ENCODE data around the gene CSHL1.

- TF ChIP-seq CTCF (IDR thresholded peaks at IDR 0.05) (no peak), MAX (IDR thresholded peaks at IDR 0.05) (no peak), RAD21 (conservative IDR thresholded peaks at IDR 0.05 in 1 of 2, IDR thresholded peaks at IDR 0.05 in 1 of 2) (no peak), JUN (IDR thresholded peaks at IDR 0.05) (no peak), BHLHE40 (IDR thresholded peaks at IDR 0.05; ENCODE audit: low read depth, low read length) (no peak), REST (IDR thresholded peaks at IDR 0.05) (no peak), NFE2L2 (conservative IDR thresholded peaks at IDR 0.05; ENCODE audit: low read length) (no peak), CEBPB (IDR thresholded peaks at IDR 0.05) (no peak), PBX3 (IDR thresholded peaks at IDR 0.05) (no peak), USF2 (IDR thresholded peaks at IDR 0.05) (no peak), POLR2AphosphoS2 (conservative IDR thresholded peaks at IDR 0.05; ENCODE audit: low read length) (no peak)
Observed at GRCh38 chr17:63910096-63910495, 962 bp downstream of the CSHL1 start.

Measured in A549 (cell line).